Kidney (tissue), 14 donors: ENCODE results near the gene CHIT1. TPM values are rescaled to one million over a fixed set of nuclear protein-coding genes. Genes with fewer than 3 reads are reported as not detected.

ENCODE experiments used
- DNase-seq, 5 donors: peaks; one replicate each; pipeline ENCODE4 v3.0.0-alpha.2; 2013 to 2020
- FAIRE-seq: peaks from 2 replicates; lab custom pipeline; 2012; peaks lifted over from hg19 to GRCh38; lab: Jason Lieb, UNC
- H3K27ac ChIP-seq, 2 donors: one replicate each; pipeline ENCODE4 v1.7.0; 2013; ENCODE audit warnings: low read depth in 2 of 2, low read length in 2 of 2, inconsistent platforms in 1 of 2
- H3K27me3 ChIP-seq: one replicate; pipeline ENCODE4 v1.7.1; 2013; ENCODE audit warnings: low read length, inconsistent platforms; ENCODE audit not compliant: control insufficient read depth, insufficient read depth
- H3K36me3 ChIP-seq, 3 donors: one replicate each; pipeline versions ENCODE4 v1.7.0 to v1.7.1; 2013; ENCODE audit warnings: low read length in 3 of 3, control low read depth in 1 of 3, inconsistent platforms in 1 of 3; ENCODE audit not compliant: insufficient read depth in 3 of 3, control insufficient read depth in 2 of 3
- H3K4me1 ChIP-seq, 3 donors: one replicate each; pipeline versions ENCODE4 v1.7.0 to v1.7.1; 2013; ENCODE audit warnings: low read length in 3 of 3, inconsistent platforms in 1 of 3, low read depth in 1 of 3; ENCODE audit not compliant: control insufficient read depth in 2 of 3, insufficient read depth in 2 of 3
- H3K4me3 ChIP-seq, 3 donors: one replicate each; pipeline versions ENCODE4 v1.7.0 to v1.8.1; 2013; ENCODE audit warnings: low read length in 3 of 3, control low read depth in 1 of 3, inconsistent platforms in 1 of 3
- H3K9ac ChIP-seq, 3 donors: one replicate each; pipeline versions ENCODE4 v1.7.0 to v1.7.1; 2013; ENCODE audit warnings: low read length in 3 of 3, control low read depth in 1 of 3, inconsistent platforms in 1 of 3
- H3K9me3 ChIP-seq, 3 donors: one replicate each; pipeline versions ENCODE4 v1.7.0 to v1.7.1; 2013; ENCODE audit warnings: low read length in 3 of 3, control low read depth in 1 of 3, inconsistent platforms in 1 of 3; ENCODE audit not compliant: control insufficient read depth in 2 of 3, insufficient read depth in 1 of 3
- intact Hi-C: fragments of 100-400 bp; cut with DNase I; formaldehyde crosslinking; loops from one replicate; pipeline ENCODE4 v1.11.1; 2022
- polyA plus RNA-seq: library from polyadenylated mRNA; stranded (reverse); fragments of 350-450 nt; fragmentation: Illumina TruSeq; extraction: RNeasy Lipid Tissue Mini Kit (QIAGEN cat#74804); gene quantifications from one replicate; pipeline ENCODE4 v1.2.3, GENCODE V29; 2014; ENCODE audit warnings: low read depth, low replicate concordance; ENCODE audit not compliant: insufficient read depth
- total RNA-seq: library from RNA; stranded (reverse); fragmentation: NEBNext Ultra II Directional; extraction: Animal tissue kit (Norgen Biotek cat#: 25700); gene quantifications from one replicate; pipeline ENCODE4 v1.2.1, GENCODE V29; 2021
- TF ChIP-seq, protein P1 (sequence below): IDR thresholded peaks from 3 replicates; pipeline ENCODE4 v1.5.1; 2012; ENCODE audit warnings: mild to moderate bottlenecking, moderate library complexity, borderline replicate concordance; ENCODE audit not compliant: insufficient read depth; ENCODE audit errors: extremely low read depth
- donor health status: control.
- donor health status: control.
- donor health status: control.
- donor health status: control.
- donor health status: control.
- donor health status: DM: yes; HTN: yes; CAD: no.
- donor health status: Normal renal cell carcinoma (clear cell type).

CHIT1 gene
- total and polyA plus RNA-seq, 2 donors from 2014 or later: 1.1 TPM; not detected in 1

- H3K27ac ChIP-seq: peak overlapping the region; percentile 24 to 34
- no peak for DNase-seq
- H3K9me3 ChIP-seq: no peaks in the 10 kb centered on the region
- H3K27me3 ChIP-seq: no peaks in the 10 kb centered on the region
- H3K9ac ChIP-seq: peak overlapping the region in 1 of 3 donors; percentile 38
- no peak overlapping the region for H3K4me3 ChIP-seq
- TF ChIP-seq, protein P1, sequence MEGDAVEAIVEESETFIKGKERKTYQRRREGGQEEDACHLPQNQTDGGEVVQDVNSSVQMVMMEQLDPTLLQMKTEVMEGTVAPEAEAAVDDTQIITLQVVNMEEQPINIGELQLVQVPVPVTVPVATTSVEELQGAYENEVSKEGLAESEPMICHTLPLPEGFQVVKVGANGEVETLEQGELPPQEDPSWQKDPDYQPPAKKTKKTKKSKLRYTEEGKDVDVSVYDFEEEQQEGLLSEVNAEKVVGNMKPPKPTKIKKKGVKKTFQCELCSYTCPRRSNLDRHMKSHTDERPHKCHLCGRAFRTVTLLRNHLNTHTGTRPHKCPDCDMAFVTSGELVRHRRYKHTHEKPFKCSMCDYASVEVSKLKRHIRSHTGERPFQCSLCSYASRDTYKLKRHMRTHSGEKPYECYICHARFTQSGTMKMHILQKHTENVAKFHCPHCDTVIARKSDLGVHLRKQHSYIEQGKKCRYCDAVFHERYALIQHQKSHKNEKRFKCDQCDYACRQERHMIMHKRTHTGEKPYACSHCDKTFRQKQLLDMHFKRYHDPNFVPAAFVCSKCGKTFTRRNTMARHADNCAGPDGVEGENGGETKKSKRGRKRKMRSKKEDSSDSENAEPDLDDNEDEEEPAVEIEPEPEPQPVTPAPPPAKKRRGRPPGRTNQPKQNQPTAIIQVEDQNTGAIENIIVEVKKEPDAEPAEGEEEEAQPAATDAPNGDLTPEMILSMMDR: no peak
- FAIRE-seq: no peak
- peaks cover 0 to 4% (median 3%) of the 10 kb centered on the region in 3 donors for H3K4me1 ChIP-seq
- intact Hi-C loops: no loop called here
- H3K36me3 ChIP-seq: no peaks in the 10 kb centered on the region
Observed at GRCh38 chr1:203187689-203188264, 41.7 kb downstream of the CHIT1 start.

- TF ChIP-seq, protein P1: no peak
- H3K9me3 ChIP-seq: no peaks in the 10 kb centered on the region
- peak overlapping the region in 1 of 3 donors; percentile 38 for H3K9ac ChIP-seq
- intact Hi-C loops: no loop called here
- H3K4me3 ChIP-seq: no peak overlapping the region
- no peak for FAIRE-seq
- peak overlapping the region; percentile 24 to 34 for H3K27ac ChIP-seq
- no peaks in the 10 kb centered on the region for H3K27me3 ChIP-seq
- H3K4me1 ChIP-seq: peaks cover 0 to 4% (median 3%) of the 10 kb centered on the region in 3 donors
- DNase-seq: no peak
- H3K36me3 ChIP-seq: no peaks in the 10 kb centered on the region
Observed at GRCh38 chr1:203187304-203187685, 42.2 kb downstream of the CHIT1 start.

GRCh38 chr1:203186446-203187303 lies 42.8 kb downstream of the CHIT1 start, which contains the start of gene CHI3L1:
CHI3L1 (minus strand) TSS chr1:203186704; CDS start chr1:203186623, 81 bp downstream.
- TF ChIP-seq, protein P1: no peak
- FAIRE-seq: no peak
- intact Hi-C loops: no loop called here
- H3K27me3 ChIP-seq: no peaks in the 10 kb centered on the region
- no peaks in the 10 kb centered on the region for H3K9me3 ChIP-seq
- no peak within 1 kb of the TSS for H3K4me3 ChIP-seq
- DNase-seq: peak in 1 of 5 donors; percentile 56
- H3K9ac ChIP-seq: peak within 1 kb of the TSS in 1 of 3 donors; percentile 38
- peaks cover 0 to 4% (median 3%) of the 10 kb centered on the region in 3 donors for H3K4me1 ChIP-seq
- no peaks in the 10 kb centered on the region for H3K36me3 ChIP-seq
- H3K27ac ChIP-seq: peak within 1 kb of the TSS; percentile 24 to 34
